Fibroblast of lung (primary cell): Measurements from ENCODE around the gene GNB2.

ENCODE experiments used
- CTCF ChIP-seq, 2 donors: IDR thresholded peaks in 1 of 2; conservative IDR thresholded peaks in 1 of 2; 1 replicate in 1 of 2; 2 replicates in 1 of 2; pipeline ENCODE4 v1.5.1; 2011 to 2012; ENCODE audit warnings: low read length in 2 of 2, control low read depth in 1 of 2, inconsistent platforms in 1 of 2, low read depth in 1 of 2, mild to moderate bottlenecking in 1 of 2
- EZH2 ChIP-seq: IDR thresholded peaks from 2 replicates; pipeline ENCODE4 v1.5.1; 2012; ENCODE audit warnings: low read length, control low read depth, mild to moderate bottlenecking; ENCODE audit errors: missing control alignments

GRCh38 chr7:100699018-100699417, 25.5 kb downstream of the GNB2 start:
- TF ChIP-seq CTCF (conservative IDR thresholded peaks at IDR 0.05 in 1 of 2, IDR thresholded peaks at IDR 0.05 in 1 of 2; ENCODE audit: low read depth in 1 of 2, low read length in 2 of 2), result no peak
- no peak for TF ChIP-seq EZH2
